NOMO-1 treated with DMSO at 0.1 percent for 48 hours (cell line): ENCODE results near the gene INPP5A.

Source experiments
- DNase-seq: peaks from one replicate; lab custom pipeline; 2025; ENCODE audit not compliant: unreplicated experiment; lab: John Stamatoyannopoulos, UW

The INPP5A gene

GRCh38 chr10:132687893-132688579, 150.4 kb downstream of the INPP5A start:
- DNase-seq: no peak

DNA sequence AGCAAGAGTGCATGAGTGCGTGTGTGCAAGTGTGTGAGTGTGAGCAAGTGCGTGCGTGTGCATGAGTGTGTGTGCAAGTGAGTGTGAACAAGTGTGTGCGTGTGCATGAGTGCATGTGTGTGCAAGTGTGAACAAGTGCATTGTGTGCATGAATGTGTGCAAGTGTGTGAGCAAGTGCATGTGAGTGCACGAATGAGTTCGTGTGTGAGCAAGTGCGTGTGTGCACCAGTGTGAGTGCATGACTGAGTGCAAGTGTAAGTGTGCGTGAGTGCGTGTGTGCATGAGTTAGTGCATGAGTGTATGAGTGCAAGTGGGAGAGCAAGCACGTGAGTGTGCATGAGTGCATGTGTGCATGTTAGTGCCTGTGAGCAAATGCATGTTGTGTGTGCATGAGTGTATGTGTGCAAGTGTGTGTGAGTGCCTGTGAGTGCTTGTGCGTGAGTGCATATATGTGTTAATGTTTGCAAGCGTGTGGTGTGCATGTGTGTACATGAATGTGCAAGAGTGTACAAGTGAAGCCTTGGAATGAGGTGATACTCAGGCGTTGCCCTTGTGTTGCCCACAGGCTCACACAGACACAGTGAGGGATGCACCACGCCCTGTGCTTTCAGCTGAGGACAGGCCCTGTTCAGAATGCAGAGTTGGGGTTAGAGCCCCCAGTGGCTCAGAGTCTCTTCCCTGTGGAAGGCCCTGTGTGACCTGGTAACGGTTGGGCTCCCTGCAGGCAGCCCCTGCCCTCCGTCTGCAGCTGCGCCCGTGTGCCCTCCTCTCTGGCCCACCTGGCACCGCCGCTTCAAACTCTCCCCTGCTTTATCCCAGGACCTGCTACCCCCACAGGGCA, 151.2 kb downstream of the INPP5A start:
- DNase-seq: no peak

GRCh38 chr10:132689721-132690360, 152.3 kb downstream of the INPP5A start:
- DNase-seq: no peak

GRCh38 chr10:132690401-132690800, 152.8 kb downstream of the INPP5A start:
- no peak for DNase-seq

DNA sequence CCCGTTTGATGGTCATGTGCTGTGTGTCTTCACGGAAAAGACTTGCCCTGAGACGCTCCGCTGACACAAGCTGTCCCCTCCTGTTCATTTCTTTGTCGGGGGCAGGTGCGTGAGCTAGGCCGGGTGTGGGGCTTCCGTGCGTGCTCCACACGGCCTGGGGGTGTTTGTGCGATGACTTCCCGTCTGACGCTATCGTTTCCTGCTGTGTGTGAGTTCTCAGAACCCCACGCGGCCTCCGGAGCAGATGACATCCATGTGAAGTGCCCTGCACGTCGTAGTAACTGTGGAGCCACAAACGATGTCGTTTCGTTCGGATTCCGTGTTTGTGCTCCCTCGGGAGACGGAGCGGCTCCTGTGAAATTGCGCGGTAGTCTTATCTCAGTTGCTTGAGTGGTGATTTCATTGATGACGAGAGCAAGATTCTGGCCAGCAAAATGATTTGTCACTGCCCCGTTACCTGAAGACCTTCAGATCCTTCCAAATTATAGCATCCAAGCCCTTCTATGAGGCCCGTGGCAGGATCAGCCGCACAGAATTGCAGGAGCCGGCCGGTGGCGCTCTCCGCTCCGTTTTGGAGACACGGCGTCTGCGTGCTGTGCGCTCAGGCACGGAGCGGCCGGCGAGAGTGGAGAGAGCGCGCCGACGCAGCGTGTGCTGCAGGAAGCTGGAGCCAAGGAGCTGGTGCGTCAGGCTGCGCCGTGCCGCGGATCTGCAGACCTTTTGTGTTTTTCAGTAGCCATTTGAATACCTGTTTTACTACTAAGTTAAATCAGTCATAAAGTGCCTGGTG, 153.4 kb downstream of the INPP5A start:
- DNase-seq: no peak

DNA sequence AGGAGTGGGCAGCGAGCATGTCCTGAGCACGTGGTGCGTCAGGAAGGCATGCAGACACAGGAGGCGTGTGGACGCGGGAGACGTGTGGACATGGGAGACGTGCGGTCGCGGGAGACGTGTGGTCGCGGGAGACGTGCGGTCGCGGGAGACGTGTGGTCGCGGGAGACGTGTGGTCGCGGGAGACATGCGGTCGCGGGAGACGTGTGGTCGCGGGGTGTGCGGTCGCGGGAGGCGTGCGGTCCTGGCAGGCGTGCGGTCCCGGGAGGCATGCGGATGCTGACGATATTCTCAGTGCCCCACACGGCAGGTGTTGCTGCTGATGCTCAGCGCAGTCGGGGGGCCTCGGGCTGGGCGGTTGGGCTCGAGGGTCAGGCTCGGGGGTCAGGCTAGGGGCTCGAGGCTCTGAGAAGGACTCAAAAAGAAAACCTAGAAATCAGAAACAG, 154.1 kb downstream of the INPP5A start:
- no peak for DNase-seq

GRCh38 chr10:132692311-132692710, 154.7 kb downstream of the INPP5A start:
- no peak for DNase-seq

DNA sequence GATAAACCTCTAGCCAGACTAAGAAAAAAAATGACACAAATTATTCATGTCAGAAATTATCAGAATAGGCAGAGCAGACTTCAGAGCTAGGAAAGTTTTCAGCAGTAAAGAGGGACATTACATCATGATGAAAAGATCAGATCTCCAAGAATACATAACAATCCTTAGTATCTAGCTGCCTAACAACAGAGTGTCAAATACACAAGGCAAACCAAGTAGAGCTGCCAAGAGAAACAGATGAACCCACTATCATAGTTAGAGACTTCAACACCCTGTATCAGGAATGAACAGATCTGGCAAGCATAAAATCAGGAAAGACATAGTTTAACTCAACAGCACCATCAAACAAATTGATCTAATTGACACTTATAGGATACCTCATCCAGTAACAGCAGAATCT, 156.1 kb downstream of the INPP5A start:
- DNase-seq: no peak

DNA sequence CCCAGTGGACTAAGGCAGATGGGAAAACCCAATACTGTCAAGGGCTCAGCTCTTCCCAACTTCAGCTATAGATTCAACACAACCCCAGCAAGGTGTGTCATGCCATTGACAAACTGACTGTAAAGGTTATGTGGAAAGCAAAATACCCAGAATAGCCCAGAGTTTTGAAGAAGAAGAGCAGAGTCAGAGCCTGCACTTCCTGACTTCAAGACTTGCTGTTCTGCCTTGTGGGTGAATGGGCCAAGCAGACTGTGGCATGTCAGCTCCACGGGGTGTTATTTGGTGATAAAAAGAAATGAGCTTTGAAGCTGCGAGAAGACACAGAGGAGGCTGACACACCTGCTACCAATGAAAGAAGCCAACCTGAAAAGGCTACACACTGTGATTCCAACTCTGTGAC, 158.6 kb downstream of the INPP5A start:
- DNase-seq: no peak

GRCh38 chr10:132696728-132697577, 159.4 kb downstream of the INPP5A start:
- DNase-seq: no peak

- no peak for DNase-seq
Measured at GRCh38 chr10:132697578-132698200, 160.1 kb downstream of the INPP5A start.

DNA sequence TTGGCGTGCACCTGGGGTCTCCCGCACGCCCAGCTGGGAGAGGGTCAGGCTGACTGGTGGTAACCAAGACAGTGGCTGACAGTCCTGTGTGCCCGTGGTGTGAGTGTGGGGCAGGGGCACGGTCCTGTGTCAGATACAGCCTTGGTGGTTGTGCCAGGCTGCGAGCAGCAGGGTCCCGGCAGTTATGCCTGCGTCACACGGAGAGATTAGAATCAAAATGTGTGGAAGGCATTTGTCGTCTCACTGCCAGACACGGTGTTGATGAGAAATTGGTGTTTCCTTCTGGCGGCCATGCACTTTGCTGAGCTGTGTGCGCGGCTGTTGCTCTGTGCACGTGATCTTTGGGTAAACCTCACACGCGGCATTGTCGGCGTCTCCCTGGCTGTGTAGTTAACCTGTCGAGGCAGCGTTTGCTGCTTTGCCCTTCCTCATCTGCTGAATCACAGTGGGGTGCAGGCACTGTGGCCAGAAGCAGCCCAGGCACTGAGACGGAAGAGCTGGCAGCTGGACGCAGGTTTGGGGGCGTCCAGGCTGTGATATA, 160.7 kb downstream of the INPP5A start:
- DNase-seq: no peak

- no peak for DNase-seq
Measured at GRCh38 chr10:132698761-132699391, 161.3 kb downstream of the INPP5A start.

DNA sequence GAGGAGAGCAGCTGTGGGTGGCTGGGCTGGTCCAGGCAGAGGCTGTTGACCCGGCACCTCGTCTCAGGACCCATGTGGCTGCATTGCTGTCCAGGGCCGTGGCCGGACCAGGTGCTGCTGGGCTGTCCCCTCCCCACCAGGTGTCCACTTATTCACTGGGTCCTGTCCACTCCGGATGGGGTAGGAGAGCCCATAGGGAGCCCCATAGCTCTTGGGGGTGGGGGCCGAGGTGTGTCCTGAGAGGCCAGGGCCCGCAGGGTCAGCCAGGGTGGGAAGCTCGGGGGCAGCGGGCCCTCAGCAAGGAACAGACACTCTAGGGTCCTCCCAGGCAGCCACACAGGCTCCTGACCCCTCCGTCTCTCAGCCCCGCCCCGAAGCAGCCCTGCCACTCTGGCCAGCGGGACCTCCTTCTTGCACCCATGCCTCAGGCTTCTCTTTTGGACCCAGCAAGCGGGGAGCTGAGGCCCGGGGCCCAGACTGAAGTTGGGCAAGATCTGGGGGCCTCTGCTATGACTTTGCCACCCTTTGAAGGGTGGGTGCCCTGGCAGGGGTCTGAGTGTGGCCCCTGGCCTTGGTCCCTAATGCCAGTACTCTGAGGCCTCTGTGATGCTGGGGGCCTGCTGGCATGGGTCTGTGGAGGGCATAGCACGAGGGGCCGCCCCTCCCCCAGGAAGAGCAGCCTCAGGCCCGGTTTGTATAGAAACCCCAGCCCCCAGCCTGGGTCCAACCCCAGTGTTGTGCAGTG, 162.0 kb downstream of the INPP5A start:
- DNase-seq: no peak

GRCh38 chr10:132700156-132701098, 162.8 kb downstream of the INPP5A start:
- DNase-seq: peak; percentile 9

DNA sequence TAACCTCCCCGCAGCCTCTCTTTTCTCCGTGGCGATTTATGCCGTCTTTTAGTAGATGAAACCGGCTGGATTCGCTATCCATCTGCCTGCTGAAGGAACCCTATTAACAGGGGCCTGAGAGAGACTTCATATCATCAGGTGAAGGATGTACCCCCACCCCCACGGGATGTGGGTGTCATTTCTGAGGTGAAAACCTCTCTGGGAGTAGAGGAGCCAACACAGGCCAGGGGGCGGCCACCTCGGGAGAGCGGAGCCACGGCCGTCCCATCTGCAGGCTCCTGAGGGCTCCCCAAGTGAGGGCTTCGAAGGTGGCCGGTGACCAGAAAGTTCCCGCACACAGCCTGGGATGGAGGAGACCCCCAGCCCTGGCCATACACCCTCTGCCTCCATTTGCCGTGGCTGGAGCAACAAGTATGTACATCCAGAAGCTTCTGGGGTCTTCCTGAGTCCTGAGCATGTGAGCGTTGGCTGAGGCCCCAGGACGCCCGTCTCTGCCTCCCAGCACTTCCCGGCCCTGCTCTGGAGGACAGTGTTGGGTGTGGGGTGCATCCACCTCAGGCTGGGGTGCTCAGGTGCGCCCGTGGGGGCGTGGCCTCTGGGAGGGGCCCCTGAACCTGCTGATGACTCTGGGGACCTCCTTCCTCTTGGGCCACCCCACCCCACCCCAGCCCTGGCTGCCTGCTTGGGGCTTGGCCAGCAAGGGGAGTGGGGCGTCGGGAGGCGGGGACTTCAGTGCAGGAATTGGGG, 163.7 kb downstream of the INPP5A start:
- no peak for DNase-seq

GRCh38 chr10:132701846-132702190, 164.2 kb downstream of the INPP5A start:
- DNase-seq: no peak
